NCI-H2196 (cell line): ENCODE data around the gene OR51B6.
"Not testable (repeated sequence)": the region's sequence is repeated elsewhere in the genome, so short reads cannot be mapped to it uniquely, and the experiment has no call there.

Experiments
- DNase-seq: peaks from one replicate; lab custom pipeline; 2025; ENCODE audit not compliant: unreplicated experiment; lab: John Stamatoyannopoulos, UW

Gene OR51B6, protein sequence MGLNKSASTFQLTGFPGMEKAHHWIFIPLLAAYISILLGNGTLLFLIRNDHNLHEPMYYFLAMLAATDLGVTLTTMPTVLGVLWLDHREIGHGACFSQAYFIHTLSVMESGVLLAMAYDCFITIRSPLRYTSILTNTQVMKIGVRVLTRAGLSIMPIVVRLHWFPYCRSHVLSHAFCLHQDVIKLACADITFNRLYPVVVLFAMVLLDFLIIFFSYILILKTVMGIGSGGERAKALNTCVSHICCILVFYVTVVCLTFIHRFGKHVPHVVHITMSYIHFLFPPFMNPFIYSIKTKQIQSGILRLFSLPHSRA

DNA sequence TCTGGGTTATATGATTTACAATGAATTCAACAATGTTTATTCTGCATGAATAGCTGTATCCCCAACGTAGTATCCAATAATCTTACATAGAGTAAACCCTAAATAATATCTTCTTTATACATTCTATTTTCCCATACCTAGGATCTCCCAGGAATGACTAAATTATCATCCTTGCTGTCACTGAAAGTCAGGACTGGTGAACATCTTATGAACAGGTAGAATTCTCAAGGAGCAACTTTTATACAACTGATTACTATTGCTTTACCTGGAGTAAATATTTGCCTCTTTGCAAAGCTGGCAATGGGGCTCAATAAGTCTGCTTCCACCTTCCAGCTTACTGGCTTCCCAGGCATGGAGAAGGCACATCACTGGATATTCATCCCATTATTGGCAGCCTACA, at the start of gene OR51B6:
Gene OR51B6 (plus strand): TSS at position 301 of the 400 bp plus-strand sequence. CDS start 0 bp downstream, at position 301.
- DNase-seq = no peak

DNA sequence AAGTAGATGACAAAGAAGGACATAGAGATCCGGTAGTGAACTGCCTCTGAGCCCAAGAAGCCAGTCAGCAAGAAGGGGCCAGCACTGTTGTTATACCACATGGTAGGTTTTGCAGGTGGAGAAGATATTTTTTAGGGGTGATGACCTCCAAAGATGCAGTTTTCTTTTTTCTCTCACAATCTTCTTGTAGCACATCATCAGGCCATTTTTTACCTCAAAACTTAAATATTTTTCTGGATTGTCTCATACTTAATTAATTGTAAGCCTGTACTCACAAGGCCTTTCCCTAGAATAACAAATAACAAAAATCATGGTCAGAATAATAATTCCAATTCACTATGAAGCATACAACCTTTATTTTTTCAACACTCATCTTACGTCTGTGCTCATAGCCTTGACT, 49.5 kb upstream of the OR51B6 start, which contains the start of gene OR51B4:
Gene OR51B4 (minus strand): TSS at position 101 of the 400 bp plus-strand sequence. CDS start 0 bp downstream, at position 101.
- no peak for DNase-seq

DNA sequence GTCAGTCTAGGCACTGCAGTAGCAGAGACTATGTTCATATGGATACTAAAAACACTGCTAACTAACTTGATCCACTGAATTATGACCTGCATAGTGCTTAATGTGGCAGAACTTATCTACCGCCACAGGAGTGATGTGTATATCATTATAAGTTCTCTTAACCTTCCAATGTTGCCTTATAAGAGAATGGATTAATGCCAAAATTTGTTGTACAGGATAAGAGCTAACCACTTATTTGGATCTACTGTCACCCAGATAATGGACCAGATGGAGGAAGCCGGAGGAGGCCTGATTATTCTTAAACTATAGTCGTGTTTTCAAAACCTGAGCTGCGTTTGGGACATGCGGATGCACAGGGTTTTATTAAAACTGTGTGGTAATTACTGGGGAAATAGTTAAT, 47.7 kb upstream of the OR51B6 start:
- no peak for DNase-seq

- DNase-seq = no peak
Measured at GRCh38 chr11:5304046-5304445, 47.3 kb upstream of the OR51B6 start.

- no peak for DNase-seq
Measured at GRCh38 chr11:5307256-5308019, 43.9 kb upstream of the OR51B6 start.

GRCh38 chr11:5310423-5310822, 40.9 kb upstream of the OR51B6 start:
- no peak for DNase-seq

DNA sequence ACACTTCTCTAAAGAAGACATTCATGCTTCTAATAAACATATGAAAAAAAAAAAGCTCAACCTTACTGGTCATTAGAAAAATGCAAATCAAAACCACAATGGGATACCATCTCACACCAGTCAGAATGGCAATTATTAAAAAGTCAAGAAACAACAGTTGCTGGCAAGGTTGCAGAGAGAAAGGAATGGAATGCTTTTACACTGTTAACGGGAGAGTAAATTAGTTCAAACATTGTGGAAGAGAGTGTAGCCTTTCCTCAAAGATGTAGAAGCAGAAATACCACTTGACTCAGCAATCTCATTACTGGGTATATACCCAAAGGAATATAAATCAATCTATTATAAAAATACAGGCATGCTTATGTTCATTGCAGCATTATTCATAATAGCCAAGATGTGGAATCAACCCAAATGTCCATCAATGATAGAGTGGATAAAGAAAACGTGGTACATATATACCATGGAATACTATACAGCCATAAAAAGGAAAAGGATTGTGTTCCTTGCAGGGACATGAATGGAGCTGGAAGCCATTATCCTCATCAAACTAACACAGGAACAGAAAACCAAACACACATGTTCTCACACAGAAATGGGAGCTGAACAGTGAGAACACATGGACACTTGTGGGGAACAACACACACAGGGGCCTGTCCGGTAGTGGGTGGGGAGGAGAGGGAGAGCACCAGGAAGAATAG, 37.8 kb upstream of the OR51B6 start:
- DNase-seq = not testable (repeated sequence)

DNA sequence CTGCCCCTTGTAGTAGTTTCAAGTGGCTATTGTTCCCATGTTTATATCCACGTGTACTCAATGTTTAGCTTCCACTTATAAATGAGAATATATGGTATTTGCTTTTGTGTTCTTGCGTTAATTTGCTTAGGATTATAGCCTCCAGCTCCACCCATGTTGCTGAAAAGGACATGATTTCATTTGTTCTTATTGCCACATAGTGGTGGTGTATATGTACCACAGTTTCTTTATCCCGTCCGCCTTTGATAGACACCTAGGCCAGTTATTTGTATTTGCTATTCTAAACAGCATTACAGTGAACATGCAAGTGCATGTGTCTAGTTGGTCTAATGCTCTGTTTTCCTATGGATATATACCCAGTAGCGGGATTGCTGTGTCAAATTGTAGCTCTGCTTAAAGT, 34.0 kb upstream of the OR51B6 start:
- DNase-seq = no peak

DNA sequence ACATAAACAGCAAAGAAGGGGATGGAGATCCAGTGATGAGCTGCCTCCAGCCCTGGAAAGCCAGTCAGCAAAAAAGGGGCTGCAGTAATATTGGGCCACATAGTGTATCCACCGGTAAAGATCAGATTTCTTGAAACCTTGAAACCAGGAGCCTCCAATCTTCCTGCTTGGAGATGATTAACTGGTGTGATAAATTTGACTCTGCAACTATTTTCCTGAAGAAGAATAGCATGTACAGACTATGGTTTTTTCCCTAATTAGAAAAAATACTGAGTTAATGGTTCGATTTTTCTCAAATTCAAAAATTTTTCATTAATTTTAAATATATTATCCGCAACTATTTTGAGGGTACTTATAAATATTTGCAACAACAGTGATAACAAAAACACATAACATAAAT, 27.1 kb upstream of the OR51B6 start, which contains the start of gene OR51B2:
Gene OR51B2 (minus strand): TSS at position 101 of the 400 bp plus-strand sequence. CDS start 0 bp downstream, at position 101.
- no peak for DNase-seq

GRCh38 chr11:5335170-5335569, 16.1 kb upstream of the OR51B6 start:
- DNase-seq = no peak

GRCh38 chr11:5336331-5336730, 15.0 kb upstream of the OR51B6 start:
- DNase-seq = no peak

GRCh38 chr11:5337253-5337652, 14.1 kb upstream of the OR51B6 start:
- DNase-seq = not testable (repeated sequence)

DNA sequence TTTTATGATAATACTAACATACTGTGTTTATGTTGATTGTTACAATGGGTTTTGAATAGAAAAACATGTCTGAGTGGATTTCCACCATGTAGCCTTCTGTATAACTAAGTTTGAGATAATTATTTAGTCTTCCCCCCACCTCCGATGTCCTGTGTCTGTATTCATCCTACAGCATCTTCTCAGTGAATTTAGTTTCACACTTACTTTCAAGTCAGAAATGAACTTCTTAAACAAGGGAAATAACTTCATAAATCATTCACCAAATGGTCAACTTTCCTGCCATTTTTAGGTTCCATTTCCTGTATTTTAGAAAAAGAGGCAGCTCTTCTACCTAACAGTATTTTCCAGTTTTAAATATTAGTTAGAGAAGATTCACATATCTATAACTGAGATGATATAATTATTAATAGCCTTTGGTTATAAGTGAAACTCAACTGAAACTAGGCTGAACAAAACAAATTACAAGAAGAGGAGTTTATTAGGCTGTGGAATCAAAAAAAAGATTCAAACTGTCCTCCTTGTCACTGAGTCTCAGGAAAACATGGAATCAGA, 11.5 kb upstream of the OR51B6 start:
- no peak for DNase-seq

DNA sequence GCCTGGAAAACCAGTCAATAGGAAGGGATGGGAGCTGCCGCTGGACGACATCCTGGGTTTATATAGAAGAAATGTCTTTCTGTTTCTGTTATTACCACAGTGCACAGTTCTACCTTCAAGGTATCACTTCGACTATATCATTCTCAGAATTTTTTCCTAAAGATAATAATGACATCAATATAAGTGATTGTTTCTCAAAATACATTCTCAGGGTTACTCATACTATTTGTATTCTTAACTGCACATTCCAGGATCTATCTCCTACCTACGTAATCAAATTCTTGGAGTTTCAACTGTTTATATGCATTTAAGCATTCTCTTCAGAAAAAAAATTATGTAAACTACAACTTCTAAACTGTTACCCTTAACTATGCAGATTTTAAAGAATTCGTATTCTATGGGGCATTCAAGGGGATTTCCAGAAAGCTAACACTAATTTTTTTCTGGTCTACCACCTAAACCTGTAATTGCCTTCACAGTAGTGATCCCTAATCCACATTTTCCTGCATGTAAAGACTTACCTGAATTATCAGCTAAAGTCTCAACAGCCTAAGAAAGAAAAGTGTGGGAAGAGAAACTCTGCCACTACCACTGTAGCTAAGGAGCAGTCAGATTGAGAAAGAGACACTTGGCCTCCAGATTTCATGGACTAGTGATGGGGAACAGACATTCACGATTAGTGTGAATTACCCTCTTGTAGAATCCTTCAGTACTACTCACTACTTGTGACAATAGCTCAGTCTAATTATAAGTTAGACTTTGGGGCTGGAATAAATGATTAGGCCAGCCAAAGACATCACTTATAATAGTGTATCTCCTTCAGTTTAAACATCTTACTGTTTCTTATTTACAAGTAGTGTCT, 7.6 kb upstream of the OR51B6 start, which contains the start of gene OR51B5:
Gene OR51B5 (minus strand): TSS at position 51 of the 862 bp plus-strand sequence. CDS start 0 bp downstream, at position 51.
- no peak for DNase-seq

GRCh38 chr11:5345831-5346230, 5.5 kb upstream of the OR51B6 start:
- DNase-seq = no peak

DNA sequence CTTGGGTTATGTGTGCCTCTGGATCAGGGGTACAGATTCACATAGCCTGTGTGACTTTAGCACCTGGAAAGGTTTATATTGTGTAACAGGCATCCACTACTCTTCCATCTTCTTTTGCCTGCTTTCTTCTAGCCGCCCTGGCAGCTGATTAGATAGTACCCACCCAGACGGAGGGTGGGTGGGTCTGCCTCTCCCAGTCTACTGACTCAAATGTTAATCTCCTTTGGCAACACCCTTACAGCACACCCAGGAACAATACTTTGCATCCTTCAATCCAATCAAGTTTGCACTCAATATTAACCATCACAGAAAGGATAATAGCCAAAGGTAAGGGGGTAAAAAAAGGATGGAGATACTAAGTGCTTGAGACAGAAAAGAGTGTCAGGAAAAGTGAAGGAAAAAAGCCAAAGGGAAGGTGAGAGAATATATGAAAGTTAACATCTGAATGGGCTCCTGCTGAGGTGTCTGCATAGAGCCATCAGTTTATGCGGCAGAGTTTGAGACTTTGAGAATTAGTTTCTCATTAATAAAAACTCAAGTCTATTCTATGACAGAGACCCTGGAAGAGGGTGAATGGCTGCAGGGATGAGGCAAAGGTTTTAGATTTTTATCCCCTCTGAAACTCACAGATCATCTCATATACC, 2.6 kb upstream of the OR51B6 start:
- no peak for DNase-seq

DNA sequence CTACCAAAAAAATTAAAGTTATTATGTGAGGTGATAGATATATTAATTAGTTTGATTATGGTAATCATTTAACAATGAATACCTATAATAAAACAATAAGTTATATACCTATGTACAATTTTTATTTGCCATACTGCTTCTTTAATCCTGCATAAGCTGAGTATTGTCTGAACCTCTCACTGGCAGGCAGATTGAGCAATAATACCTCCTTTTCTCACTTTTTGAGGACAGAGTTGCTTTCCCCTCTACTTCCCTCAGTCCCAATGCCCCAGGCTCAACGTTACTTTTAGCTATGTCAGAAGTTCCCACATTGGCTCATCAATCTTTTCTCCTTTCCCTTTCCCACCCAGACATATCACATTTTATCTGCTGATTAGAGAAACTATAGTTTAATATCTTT, 1.8 kb upstream of the OR51B6 start:
- DNase-seq = no peak

DNA sequence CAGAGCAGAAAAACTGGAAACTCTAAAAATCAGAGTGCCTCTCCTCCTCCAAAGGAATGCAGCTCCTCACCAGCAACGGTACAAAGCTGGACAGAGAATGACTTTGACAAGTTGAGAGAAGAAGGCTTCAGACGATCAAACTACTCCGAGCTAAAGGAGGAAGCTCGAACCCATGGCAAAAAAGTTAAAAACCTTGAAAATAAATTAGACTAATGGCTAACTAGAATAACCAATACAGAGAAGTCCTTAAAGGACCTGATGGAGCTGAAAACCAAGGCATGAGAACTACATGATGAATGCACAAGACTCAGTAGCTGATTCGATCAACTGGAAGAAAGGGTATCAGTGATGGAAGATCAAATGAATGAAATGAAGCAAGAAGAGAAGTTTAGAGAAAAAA, 4.7 kb downstream of the OR51B6 start:
- not testable (repeated sequence) for DNase-seq

GRCh38 chr11:5362017-5362625, 10.8 kb downstream of the OR51B6 start:
- no peak for DNase-seq
